HL-60/S4 (cell line): ENCODE data around the gene EML4.

Experiments
- in situ Hi-C: fragments of 300-500 bp; cut with MboI; formaldehyde crosslinking; loops from 2 replicates; pipeline ENCODE4 v1.14.3; 2022; ENCODE audit warnings: low sequenced_read_pairs

EML4 gene

GRCh38 chr2:42136782-42137124 lies 32.4 kb upstream of the EML4 start:
- in situ Hi-C loops: no loop called here

GRCh38 chr2:42137125-42137841 lies 31.9 kb upstream of the EML4 start:
- in situ Hi-C loops: no loop called here

DNA sequence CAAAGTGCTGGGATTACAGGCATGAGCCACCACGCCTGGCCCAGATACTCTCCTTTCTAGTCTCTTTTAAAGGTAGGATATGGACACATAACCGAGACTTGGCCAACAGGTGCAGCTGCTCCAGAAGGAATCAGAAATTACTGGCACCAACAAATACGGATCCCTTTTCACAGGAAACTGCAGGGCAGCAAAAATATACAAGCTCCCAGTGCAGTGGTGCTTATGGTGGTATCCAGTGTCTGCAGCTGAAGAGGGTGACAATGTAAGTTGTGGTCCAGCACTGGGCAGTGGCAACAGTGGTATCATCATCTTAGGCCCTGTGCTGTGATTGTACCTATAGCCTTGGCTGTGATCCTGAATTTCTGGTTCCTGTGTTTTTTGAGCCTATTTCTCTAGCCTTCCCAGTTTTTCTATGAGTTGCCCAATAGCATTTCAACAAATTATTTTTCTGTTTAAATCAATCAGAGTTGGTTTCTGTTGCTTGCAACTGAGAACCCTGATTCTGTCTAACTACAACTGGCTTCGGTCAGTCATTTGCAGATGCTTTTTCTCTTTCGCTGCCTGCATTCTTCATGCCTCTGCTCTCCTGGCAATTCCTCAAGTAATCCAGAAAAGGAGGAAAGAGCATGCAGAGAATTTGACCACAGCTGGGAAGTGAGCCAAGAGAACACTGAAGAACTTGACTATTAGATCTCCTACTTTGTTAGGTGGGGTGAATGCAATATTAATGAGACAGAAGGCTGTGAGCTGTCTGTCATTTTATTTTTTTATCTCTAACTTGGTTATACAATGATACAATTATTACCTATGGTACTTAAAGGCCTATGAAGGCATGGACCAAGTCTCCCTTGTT lies 30.8 kb upstream of the EML4 start:
- in situ Hi-C loops: no loop called here

DNA sequence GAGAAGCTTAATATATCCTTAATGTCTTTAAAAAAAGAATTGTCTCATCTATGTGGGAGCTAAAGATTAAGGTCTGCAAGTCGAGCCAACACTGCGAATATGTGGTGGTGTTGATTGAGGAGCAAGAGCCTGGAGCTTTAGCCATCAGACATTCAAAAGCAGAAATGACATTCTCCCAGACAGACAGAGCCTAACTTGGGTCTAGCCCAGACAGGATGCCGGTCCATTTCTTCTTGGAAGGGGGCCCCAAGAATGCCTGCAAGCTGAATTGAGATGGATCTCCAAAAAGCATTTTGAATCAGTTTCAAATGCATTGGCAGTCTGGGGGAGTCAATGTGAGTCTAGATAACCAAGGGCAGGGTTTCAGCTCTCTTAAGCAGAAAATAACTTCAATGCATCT lies 30.1 kb upstream of the EML4 start:
- in situ Hi-C loops: no loop called here

DNA sequence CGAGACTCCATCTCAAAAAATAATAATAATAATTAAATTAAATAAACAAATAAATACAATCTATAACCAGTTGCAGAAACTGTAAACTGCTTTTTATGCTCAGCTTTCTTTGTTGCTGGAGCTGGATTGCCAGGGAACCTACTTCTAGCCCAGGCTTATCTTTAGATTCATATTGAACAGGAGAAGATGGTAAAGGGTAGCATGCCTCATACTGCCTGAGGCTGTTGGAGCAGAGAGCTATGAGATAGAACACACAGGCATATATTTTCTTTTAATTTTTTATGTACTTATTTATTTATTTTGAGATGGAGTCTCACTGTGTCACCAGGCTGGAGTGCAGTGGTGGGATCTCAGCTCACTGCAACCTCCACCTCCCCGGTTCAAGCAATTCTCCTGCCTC lies 28.7 kb upstream of the EML4 start:
- in situ Hi-C loops: no loop called here

DNA sequence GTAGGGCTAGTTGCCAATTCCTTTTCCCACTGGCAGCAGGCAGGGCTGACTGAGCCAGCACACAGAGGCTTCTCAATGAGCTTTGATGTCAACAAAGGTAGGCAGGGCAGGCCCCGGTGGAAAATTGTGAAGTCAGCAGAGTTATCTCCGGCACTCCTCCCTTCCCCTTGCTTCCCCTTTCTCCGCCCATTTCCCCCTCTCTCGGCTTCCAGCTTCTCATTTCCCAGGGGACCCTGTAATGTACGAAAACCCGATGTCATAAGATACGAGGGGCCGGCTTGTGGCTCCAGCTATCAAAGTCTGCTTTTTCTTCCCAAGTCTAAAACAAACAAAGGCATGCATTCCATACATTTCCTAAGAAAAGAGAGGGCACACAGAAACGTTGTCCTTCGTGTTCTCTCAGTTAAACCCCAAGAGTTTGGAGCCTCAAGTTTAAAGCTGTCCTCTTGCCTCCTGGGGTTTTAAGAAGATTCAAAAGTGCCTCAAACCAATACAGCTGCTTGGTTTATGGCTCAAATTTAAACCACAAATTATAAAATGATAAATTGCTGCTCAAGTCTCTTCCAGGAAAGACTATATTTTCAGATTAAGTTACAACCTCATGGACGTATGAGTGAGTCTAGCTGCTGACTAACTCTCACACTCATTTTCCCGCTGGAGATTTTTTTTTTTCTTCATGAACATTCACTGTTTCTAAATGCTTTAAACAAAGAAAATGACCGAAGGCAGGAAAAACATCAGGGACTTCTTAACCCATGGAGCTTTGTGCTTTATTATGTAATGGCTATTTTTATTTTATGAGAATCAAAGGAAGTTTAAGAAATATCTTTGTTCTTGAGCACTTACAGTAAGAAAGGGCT lies 27.2 kb upstream of the EML4 start:
- in situ Hi-C loops: no loop called here

DNA sequence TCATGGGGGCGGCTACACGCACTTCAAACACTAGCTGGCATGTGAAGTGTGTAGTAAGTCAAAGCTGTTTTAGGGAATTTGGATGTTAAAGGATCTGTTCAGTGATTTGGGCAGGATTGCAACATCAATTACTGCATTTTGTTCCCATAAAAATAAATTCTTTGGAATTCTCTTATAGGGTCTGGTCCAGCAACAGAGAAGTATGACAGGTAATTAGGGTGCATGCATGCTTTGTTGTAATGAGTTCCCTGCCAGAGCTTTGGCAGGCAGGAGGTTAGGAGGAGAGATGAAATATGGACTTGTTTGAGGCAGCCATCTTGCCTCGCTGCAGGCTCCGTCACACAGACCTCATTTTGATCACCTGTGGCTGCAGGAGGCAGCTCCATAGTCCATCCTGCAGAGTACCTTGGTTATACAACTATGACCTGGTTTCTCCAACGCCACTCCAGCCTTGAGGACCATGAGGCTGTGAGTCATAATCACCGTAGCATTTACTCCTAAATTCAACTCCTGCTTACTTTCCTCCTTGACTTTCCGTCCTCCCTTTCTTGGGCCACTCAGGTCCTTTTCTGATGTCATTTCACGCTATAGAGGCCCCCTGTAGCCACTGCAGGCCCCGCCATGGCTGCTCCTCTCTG lies 26.5 kb upstream of the EML4 start:
- in situ Hi-C loops: no loop called here

DNA sequence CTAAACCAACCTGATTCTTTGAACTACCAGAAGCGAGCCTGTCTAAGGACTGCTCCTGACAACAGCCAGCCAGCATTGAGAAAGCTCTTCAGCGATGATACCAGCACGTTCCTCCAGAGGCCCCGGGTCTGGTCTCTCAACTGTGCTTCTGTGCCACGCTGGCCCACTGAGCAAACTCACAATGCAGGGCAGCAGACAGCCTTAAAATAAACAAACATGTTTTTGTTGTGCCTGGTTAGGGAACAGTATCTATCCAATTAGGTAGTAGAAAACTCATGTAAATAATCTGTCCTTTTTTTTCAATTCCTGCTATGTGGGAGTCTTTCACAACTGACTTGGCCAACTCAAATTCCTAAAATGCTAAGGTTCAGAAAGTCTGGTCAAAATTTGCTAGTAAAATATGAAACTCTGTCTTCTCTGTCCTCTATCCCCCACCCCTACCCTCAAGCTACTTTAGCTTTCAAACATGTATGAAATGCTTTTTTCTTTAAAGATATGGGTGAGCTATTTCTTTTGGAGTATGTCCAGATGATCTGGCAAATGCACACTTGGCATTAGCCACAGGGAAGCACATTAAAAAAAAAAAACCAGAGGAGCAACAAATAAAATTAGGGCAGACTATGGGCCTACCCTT lies 21.4 kb upstream of the EML4 start:
- in situ Hi-C loops: no loop called here

DNA sequence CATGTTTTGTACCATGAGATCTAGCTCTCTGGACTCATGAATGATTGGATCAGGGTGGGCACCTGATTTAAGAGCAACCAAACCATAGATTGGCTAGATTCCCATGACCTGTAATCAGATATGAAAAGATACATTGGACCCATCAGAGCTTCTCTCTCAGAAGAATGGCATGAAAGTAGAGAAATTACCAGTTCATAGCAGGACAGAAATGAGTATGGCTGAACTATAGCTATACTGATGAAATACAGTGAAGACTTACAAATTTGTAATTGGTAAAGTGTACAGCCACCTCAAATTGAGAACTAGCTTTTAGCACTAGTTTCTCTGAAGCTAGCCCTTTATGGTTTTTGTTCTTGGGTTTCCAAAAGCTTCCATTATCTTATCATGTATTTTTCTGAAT lies 19.0 kb upstream of the EML4 start:
- in situ Hi-C loops: no loop called here

DNA sequence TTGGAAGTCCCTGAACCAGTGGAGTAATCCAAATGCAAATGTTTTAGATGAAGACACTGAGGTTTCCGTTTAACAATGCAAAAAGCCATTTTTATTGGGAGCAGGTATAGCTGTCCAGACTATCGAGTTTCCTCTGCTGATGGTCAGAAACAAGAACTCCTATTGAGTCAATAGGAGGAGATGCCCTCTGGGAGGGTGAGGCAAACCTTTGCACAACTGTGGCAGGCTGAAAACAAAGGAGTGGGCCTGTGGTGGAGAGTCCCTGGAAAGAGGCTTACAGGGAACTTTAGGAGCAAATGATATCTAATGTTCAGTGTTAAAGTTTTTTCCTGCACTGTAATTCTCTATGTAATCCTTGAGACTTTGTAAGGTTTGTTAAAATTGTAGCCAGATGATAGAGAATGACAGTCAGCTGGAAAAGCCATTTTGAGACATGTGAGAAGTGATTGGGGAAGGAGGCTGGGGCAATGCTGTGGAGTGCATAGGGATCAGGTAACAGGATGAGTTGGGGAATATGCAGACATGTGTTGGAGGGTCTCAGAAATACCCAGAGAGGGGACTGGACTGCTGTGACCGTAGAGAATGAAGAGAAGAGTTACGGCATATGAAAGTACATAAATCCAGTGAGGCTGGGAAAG lies 15.1 kb upstream of the EML4 start:
- in situ Hi-C loops: no loop called here

DNA sequence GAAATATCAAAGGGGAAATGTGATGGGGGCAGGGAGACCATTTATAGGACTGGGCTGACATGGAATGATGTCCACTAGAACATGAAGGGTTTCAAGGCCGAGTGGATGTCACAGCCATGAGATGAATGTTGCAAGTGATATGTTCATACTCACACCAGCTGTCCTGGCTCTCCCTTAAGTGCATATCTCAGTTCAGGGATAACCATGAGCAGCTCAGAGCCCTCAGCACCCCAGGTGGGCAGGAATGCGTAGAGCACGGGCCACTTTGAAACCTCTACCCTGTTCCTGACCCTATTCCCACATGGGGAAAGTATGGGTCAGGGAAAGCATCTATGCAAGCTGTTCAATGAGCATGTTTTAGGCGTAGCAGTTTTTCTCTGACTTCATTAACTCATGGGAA lies 12.4 kb upstream of the EML4 start:
- in situ Hi-C loops: no loop called here

DNA sequence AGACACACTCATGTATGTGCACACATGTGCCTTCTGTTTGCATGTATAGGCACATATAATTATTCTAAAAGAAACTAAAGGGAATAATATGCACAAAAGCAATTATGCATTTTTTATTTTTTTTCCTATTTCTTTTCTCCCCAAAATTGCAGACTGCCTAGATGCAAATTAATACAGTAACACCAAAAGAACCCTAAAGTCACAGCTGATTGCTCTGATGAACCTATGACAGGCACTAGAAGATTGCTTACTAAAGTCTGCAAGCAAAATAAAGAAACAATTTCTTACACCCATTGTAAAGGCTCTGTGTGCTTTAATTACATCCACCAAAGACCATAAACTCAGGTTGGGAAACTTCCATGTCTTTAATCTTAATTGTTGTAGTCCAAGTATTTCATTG lies 7.7 kb upstream of the EML4 start:
- in situ Hi-C loops: no loop called here

- in situ Hi-C loops: no loop called here
These were observed 5.6 kb upstream of the EML4 start for GRCh38 chr2:42163444-42164045.

DNA sequence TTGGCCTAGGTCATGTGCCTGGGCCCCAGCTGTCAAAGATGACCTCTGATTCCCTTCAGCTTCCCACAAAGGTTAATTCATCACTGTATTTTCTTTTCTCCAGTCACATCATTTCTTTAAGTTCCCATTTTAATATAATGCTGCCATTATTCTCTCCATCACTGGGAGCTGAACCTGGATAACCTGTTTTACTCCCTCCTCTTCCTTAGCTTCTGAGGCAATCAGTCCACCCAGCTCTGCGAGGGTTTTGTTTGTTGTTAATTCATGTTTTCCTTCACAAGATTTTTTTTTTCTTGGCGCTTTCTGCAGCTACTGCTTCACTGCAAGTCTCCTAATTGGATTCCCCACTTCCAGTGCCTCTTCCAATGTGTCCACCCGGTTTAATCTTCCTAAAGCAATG lies 5.1 kb upstream of the EML4 start:
- in situ Hi-C loops: no loop called here

- in situ Hi-C loops: no loop called here
These were observed 4.2 kb upstream of the EML4 start for GRCh38 chr2:42164971-42165370.

- in situ Hi-C loops: no loop called here
These were observed 1.7 kb upstream of the EML4 start for GRCh38 chr2:42167458-42167857.

- in situ Hi-C loops: no loop called here
These were observed 574 bp upstream of the EML4 start for GRCh38 chr2:42168459-42169099.

DNA sequence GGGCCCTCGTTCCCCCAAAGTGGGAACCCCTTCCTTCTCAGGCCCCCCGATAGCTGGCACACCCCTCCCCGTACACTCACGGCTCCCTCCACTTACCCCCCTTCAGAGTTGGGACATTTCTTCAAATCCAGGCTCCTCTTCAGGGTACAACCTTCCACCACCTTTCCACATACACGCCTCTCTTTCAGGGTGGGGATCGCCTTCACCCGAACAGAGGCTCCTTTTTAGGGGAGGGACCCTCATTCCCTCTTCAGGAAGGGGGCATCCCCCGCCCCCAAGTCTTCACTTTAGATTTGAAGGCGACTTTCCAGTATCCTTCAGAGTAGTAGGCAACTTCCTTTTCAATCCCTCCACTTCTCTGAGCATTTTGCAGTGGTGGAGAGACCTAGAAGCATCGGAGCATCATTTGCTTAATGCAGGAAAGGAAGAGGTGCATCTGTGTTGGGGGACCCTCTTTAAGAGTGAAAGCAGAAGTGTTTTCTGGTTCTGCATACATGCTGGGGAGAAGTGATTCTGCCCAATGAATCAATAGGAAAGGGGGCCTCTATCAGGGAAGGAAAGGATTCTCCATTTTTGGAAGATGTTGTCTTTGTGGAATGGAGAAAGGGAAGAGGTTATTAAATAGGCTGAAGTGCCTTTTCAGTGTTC lies 845 bp downstream of the EML4 start:
- in situ Hi-C loops: no loop called here
